Measurements from ENCODE around the gene PRODH2.

The PRODH2 gene

DNA sequence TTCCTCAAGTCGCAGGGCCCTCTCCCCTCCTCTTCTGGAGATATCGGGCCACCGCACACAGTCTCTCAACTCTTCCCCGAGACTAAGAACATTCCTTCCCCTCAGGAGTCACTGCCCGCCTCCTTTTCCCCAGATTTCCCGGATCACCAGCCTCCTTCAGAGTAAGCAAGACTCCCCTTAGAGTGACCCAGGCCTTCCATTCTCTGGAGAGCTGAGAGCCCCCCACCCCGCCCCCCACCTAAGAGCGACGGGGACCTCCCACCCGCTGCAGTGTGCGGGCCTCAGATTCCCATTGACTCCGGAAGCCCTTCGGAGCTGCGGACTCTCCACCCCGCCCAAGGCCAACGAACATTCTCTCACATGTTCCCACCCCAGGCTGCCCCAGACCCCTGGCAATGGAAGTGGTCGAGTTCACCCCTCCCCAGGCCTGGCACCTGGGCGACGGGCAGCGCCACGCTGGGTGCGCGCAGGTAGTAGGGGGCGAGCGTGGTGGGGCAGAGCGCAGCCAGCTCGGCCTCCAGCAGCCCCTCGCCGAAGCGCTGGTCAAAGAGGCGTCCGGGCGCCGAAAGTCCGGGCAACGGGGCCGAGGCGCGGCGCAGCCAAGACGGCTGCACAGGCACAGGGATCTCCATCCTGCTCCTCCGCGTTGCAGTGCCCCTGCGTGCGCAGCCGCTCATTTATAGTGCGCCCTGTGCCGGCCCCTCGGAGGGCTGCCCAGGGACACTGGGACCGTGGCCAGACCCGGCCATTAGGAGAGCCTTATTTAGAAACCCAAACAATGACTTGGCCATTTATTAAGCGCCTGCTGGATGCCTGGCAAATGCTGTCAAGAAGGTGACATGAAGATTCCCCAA lies 56.0 kb downstream of the PRODH2 start, which contains the start of gene HSPB6:
Gene HSPB6, minus strand, starts transcription at position 653 of the 854 bp plus-strand sequence. Its CDS starts 21 bp downstream, at position 632.
- no peak for DNase-seq (ENCODE audit: low read depth)

DNA sequence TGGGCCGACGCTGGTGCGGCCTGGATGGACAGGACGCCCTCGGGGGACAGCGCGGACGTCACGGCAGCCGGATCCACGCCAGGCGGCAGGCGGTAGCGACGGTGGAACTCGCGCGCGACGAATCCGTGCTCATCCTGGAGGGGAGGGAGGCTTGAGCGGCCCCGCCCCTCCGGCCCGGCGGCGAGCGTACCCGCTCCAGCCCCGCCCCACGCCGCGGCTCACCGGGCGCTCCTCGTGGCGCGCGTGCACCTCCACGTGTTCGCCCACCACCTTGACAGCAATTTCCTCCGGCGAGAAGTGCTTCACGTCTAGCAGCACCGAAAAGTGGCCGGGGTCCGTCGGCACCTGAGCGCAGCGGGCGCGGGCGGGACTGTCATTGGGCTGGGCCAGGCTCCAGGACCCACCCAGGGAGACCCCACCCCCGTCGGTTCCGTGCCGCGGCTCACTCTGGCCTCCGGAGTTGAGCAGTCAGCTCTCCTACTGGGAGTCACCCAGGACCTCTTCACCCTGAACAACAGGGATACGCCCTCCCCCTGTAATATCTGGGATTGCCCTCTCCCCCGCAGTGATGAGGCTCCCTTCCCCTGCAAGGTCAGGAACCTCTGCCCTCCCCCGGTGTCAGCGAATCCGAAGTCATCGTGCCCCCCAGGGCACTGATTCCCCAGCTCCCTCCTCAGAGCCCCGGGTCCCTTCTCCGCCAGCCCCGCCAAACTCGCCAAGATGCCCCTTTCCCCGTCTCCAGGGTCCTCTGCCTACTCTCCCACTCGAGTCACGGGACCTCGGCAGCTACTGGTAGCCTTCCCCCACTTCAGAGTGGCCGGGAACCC lies 56.9 kb downstream of the PRODH2 start:
- DNase-seq (ENCODE audit: low read depth), result no peak

DNA sequence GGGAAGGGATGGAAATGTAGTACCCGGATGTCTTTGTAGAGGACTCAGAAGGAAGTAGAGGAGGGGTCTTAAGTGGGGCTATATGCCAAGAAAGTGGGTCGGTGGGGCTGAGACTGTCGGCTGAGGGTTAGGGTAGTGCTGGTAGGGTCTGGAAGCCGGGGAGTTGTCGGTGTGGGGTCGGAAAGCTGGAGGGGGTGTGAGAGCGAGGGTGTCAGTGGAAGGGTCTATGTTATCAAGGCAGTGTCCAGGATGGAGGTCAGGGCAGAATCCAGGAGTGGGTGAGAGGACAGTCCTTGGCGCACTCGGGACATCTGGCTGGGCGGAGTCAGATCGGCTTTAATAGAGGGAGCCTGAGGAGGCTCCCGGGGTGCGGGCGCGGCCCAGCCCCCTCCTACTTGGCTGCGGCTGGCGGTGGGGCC lies 57.5 kb downstream of the PRODH2 start:
- no peak for DNase-seq (ENCODE audit: low read depth)

- no peak for DNase-seq (ENCODE audit: low read depth)
Measured at GRCh38 chr19:35754370-35755130, 58.1 kb downstream of the PRODH2 start.

DNA sequence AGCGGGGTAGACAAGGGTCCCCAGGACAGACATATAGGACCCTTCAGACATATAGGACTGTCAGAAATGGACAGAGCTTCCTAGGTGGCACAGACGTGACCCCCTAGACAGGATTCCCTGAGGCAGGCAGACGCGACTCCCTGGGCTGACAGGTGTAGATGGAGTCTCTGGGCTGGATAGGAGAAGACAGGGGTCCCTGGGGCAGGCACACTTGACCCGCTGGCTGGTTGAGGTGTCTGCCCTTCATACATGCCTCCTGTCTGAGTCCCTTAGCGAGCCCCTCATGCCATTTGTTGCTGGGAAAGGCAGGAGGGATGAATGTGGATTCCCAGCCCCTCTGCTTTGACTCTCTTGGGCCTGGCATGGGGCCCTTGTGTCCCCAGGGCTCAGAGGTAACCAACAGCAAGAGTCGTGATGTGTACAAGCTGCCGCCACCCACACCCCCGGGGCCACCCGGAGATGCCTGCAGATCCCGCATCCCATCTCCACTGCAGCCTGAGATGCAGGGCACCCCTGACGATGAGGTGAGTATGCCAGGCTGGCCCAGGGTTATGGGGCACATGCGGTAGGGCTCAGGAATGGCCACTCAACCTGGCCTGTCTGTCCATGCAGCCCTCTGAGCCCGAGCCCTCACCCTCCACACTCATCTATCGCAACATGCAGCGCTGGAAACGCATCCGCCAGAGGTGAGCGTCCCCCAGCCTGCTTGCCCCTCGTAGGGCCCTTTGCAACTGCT lies 58.8 kb downstream of the PRODH2 start:
- no peak for DNase-seq (ENCODE audit: low read depth)

- no peak for DNase-seq (ENCODE audit: low read depth)
Measured at GRCh38 chr19:35752746-35753350, 59.8 kb downstream of the PRODH2 start.

DNA sequence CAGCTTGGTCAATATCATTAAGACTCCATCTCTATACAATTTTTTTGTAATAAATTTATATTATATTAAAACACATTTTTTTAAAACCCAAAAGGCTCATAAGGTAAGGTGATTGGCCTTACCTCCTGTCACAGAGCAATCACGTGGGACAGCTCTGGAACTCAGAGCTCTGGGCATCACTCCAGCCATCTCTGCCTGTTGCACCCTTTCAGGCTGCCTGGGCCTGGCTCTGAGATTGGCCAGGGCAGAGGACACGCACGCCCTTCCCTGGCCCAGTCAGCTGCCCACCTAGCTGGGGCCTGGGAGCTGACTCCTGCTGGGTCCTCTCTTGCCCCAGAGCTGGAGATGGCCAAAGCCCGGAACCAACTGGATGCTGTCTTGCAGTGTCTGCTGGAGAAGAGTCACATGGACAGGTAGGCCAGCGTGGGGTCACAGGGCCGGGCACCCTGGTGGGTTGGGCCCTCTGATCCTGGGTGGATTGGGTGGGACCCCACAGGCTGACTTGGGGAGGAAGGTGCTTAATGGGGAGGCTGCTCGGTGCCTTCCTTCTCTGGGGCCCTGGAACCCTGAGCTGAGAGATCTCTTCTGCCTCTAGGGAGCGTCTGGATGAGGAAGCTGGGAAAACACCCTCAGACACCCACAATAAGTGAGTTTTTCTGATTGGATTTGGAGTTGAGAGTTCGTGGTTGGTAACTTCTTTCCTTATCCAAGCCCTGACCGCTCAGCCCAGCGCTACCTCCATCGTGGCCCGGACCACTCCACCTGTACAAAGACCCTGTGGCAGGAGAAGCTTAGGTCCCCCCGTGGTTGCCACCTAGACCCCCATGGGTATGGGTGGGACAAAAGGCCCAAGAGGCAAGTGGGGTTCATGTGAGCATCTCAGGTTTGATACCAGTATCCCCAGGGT lies 60.6 kb downstream of the PRODH2 start:
- DNase-seq (ENCODE audit: low read depth), result no peak

DNA sequence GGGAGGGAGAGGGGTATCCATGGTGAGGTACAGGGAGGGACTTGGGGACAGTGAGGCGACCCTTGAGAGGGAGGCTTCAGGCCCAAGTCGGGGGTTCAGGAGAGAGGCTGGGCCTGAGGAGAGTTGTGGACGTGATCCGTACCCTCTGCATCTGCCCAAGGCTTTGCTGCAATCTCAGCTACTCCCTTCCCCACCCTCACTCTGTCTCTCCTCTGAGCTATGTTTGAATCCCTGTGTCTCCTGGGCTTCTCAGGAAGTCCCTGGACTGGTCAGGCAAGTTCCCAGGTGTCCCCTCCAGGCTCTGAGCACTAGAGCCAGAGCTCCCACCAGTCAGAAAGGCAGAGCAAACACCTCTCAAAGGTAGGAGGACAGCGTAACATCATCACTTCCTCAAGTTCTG lies 62.5 kb downstream of the PRODH2 start:
- no peak for DNase-seq (ENCODE audit: low read depth)

Measured in HS-5 (cell line).